GM18907 (cell line): ENCODE data around the gene SVOP.

Experiments used
- ATAC-seq: cut with Tn5 transposase; IDR thresholded peaks from one replicate; pipeline ENCODE4 v1.9.1; 2021; ENCODE audit warnings: mild to moderate bottlenecking, moderate library complexity; ENCODE audit not compliant: unreplicated experiment

The SVOP gene

GRCh38 chr12:108980831-108981618, 39.8 kb downstream of the SVOP start:
- no peak for ATAC-seq

GRCh38 chr12:108977360-108977759, 43.5 kb downstream of the SVOP start:
- ATAC-seq: no peak

GRCh38 chr12:108975024-108975593, 45.8 kb downstream of the SVOP start:
- ATAC-seq: no peak

- ATAC-seq: no peak
Observed at GRCh38 chr12:108973629-108974152, 47.2 kb downstream of the SVOP start.

GRCh38 chr12:108972358-108972757, 48.5 kb downstream of the SVOP start:
- no peak for ATAC-seq

GRCh38 chr12:108969622-108970021, 51.2 kb downstream of the SVOP start:
- ATAC-seq: no peak

- ATAC-seq: no peak
Observed at GRCh38 chr12:108967869-108968540, 52.9 kb downstream of the SVOP start.

- no peak for ATAC-seq
Observed at GRCh38 chr12:108966378-108967151, 54.3 kb downstream of the SVOP start.

- no peak for ATAC-seq
Observed at GRCh38 chr12:108965886-108966285, 55.0 kb downstream of the SVOP start.

GRCh38 chr12:108964371-108965352, 56.2 kb downstream of the SVOP start:
- ATAC-seq: no peak

GRCh38 chr12:108962256-108962655, 58.6 kb downstream of the SVOP start:
- no peak for ATAC-seq

- no peak for ATAC-seq
Observed at GRCh38 chr12:108959748-108960655, 60.9 kb downstream of the SVOP start.

GRCh38 chr12:108955225-108955835, 65.5 kb downstream of the SVOP start:
- no peak for ATAC-seq

GRCh38 chr12:108950991-108951739, 69.7 kb downstream of the SVOP start:
- no peak for ATAC-seq

- no peak for ATAC-seq
Observed at GRCh38 chr12:108949976-108950375, 70.9 kb downstream of the SVOP start.

GRCh38 chr12:108948367-108948766, 72.5 kb downstream of the SVOP start:
- ATAC-seq: no peak

- no peak for ATAC-seq
Observed at GRCh38 chr12:108947097-108947496, 73.8 kb downstream of the SVOP start.

- ATAC-seq: no peak
Observed at GRCh38 chr12:108940138-108940537, 80.7 kb downstream of the SVOP start.
